ENCODE data around the gene TSFM.

The TSFM gene

GRCh38 chr12:57829025-57829777 lies 46.6 kb downstream of the TSFM start:
- in situ Hi-C loops (cut with MboI; ENCODE audit: low sequenced_read_pairs), result no loop called here

- in situ Hi-C loops (cut with MboI; ENCODE audit: low sequenced_read_pairs), result loop anchor here (10.0 kb wide), 1 partner anchor 74 kb away; no protein-coding TSS in a partner anchor
Observed at GRCh38 chr12:57830393-57830792, 47.8 kb downstream of the TSFM start.

GRCh38 chr12:57832966-57833365 lies 50.4 kb downstream of the TSFM start:
- in situ Hi-C loops (cut with MboI; ENCODE audit: low sequenced_read_pairs), result loop anchor here (10.0 kb wide), 1 partner anchor 72 kb away; no protein-coding TSS in a partner anchor

GRCh38 chr12:57833672-57834071 lies 51.1 kb downstream of the TSFM start:
- in situ Hi-C loops (cut with MboI; ENCODE audit: low sequenced_read_pairs), result loop anchor here (10.0 kb wide), 1 partner anchor 71 kb away; no protein-coding TSS in a partner anchor

GRCh38 chr12:57834086-57834876 lies 51.7 kb downstream of the TSFM start:
- in situ Hi-C loops (cut with MboI; ENCODE audit: low sequenced_read_pairs), result loop anchor here (10.0 kb wide), 1 partner anchor 71 kb away; no protein-coding TSS in a partner anchor

GRCh38 chr12:57835366-57836288 lies 53.0 kb downstream of the TSFM start:
- in situ Hi-C loops (cut with MboI; ENCODE audit: low sequenced_read_pairs), result loop anchor here (10.0 kb wide), 1 partner anchor 69 kb away; no protein-coding TSS in a partner anchor

- in situ Hi-C loops (cut with MboI; ENCODE audit: low sequenced_read_pairs), result loop anchor here (10.0 kb wide), 1 partner anchor 68 kb away; no protein-coding TSS in a partner anchor
Observed at GRCh38 chr12:57836442-57837375, 54.1 kb downstream of the TSFM start.

- in situ Hi-C loops (cut with MboI; ENCODE audit: low sequenced_read_pairs), result loop anchor here (10.0 kb wide), 1 partner anchor 67 kb away; no protein-coding TSS in a partner anchor
Observed at GRCh38 chr12:57837864-57838562, 55.4 kb downstream of the TSFM start.

- in situ Hi-C loops (cut with MboI; ENCODE audit: low sequenced_read_pairs), result loop anchor here (10.0 kb wide), 1 partner anchor 66 kb away; no protein-coding TSS in a partner anchor
Observed at GRCh38 chr12:57838594-57839302, 56.2 kb downstream of the TSFM start.

GRCh38 chr12:57839996-57840395 lies 57.4 kb downstream of the TSFM start:
- in situ Hi-C loops (cut with MboI; ENCODE audit: low sequenced_read_pairs), result loop anchor here (10.0 kb wide), 1 partner anchor 65 kb away; no protein-coding TSS in a partner anchor

- in situ Hi-C loops (cut with MboI; ENCODE audit: low sequenced_read_pairs), result no loop called here
Observed at GRCh38 chr12:57840726-57841125, 58.1 kb downstream of the TSFM start.

GRCh38 chr12:57841445-57841844 lies 58.9 kb downstream of the TSFM start:
- in situ Hi-C loops (cut with MboI; ENCODE audit: low sequenced_read_pairs), result no loop called here

- in situ Hi-C loops (cut with MboI; ENCODE audit: low sequenced_read_pairs), result no loop called here
Observed at GRCh38 chr12:57842342-57843294, 60.0 kb downstream of the TSFM start.

- in situ Hi-C loops (cut with MboI; ENCODE audit: low sequenced_read_pairs), result no loop called here
Observed at GRCh38 chr12:57844709-57845477, 62.3 kb downstream of the TSFM start.

GRCh38 chr12:57845478-57846284 lies 63.1 kb downstream of the TSFM start:
- in situ Hi-C loops (cut with MboI; ENCODE audit: low sequenced_read_pairs), result no loop called here

- in situ Hi-C loops (cut with MboI; ENCODE audit: low sequenced_read_pairs), result no loop called here
Observed at GRCh38 chr12:57846285-57846576, 63.6 kb downstream of the TSFM start.

Measured in HL-60/S4 treated with phorbol 12-myristate 13-acetate at 8.2 ng/mL for 4 days and 3 days (cell line).